A549 (cell line): Measurements from ENCODE around the gene PDGFRA.

Experiments
- CBX8 ChIP-seq: fragments of 200-600 bp; sonication (generic); IDR thresholded peaks from 2 replicates; pipeline ENCODE4 v1.6.1; 2016
- CEBPB ChIP-seq, 2 experiments: fragments of >200 bp in 1 of 2; sonication (Bioruptor Twin) in 1 of 2; formaldehyde crosslinking in 1 of 2; IDR thresholded peaks; 2 replicates each; pipeline ENCODE4 v1.6.1; 2012 to 2016
- CHD2 ChIP-seq: fragments of 150-350 bp; IDR thresholded peaks from 2 replicates; pipeline ENCODE4 v1.6.1; 2014; ENCODE audit warnings: low read length; ENCODE audit not compliant: partially characterized antibody
- EP300 ChIP-seq, 2 experiments: fragments of >200 bp; sonication (Bioruptor Twin); formaldehyde crosslinking; IDR thresholded peaks; 2 replicates in 1 of 2; 3 replicates in 1 of 2; pipeline ENCODE4 v1.6.1; 2016 to 2017
- FOSL2 ChIP-seq, 2 experiments: fragments of 450-650 bp in 1 of 2; fragments of >200 bp in 1 of 2; sonication (Bioruptor Twin) in 1 of 2; formaldehyde crosslinking; IDR thresholded peaks; 2 replicates each; pipeline versions ENCODE4 v1.5.0 to v1.6.1; 2016 to 2020; ENCODE audit warnings: mild to moderate bottlenecking in 1 of 2, moderate library complexity in 1 of 2
- KDM1A ChIP-seq: fragments of 200-600 bp; sonication (generic); IDR thresholded peaks from 2 replicates; pipeline ENCODE4 v1.6.1; 2016; ENCODE audit warnings: low read depth, mild to moderate bottlenecking
- POLR2A ChIP-seq: IDR thresholded peaks from 2 replicates; pipeline ENCODE4 v1.6.1; 2012; ENCODE audit warnings: mild to moderate bottlenecking, low read length
- SREBF2 ChIP-seq: fragments of 450-650 bp; IDR thresholded peaks from 2 replicates; pipeline ENCODE4 v1.6.1; 2014; ENCODE audit warnings: mild to moderate bottlenecking, moderate library complexity
- TF ChIP-seq, protein P1 (sequence below): IDR thresholded peaks from 2 replicates; pipeline ENCODE4 v1.6.1; 2012; ENCODE audit warnings: low read depth, borderline replicate concordance
- TF ChIP-seq, protein P2 (sequence below): fragments of >200 bp; sonication (Bioruptor Twin); formaldehyde crosslinking; IDR thresholded peaks from 3 replicates; pipeline ENCODE4 v1.5.1; 2016
- TF ChIP-seq, protein P3 (sequence below): fragments of 450-650 bp; IDR thresholded peaks from 2 replicates; pipeline ENCODE4 v1.6.1; 2014; ENCODE audit warnings: antibody characterized with exemption
- TF ChIP-seq, protein P4 (sequence below): fragments of 150-350 bp; IDR thresholded peaks from 2 replicates; pipeline ENCODE4 v1.6.1; 2014; ENCODE audit warnings: low read depth, mild to moderate bottlenecking, low read length
- TF ChIP-seq, protein P5 (sequence below): fragments of >200 bp; sonication (Bioruptor Twin); formaldehyde crosslinking; IDR thresholded peaks from 3 replicates; pipeline ENCODE4 v1.6.1; 2016
- TF ChIP-seq, protein P6 (sequence below): fragments of 250-450 bp; sonication (Bioruptor Pico); IDR thresholded peaks from 2 replicates; pipeline ENCODE4 v1.5.0; 2021; ENCODE audit warnings: mild to moderate bottlenecking, moderate library complexity, borderline replicate concordance

DNA sequence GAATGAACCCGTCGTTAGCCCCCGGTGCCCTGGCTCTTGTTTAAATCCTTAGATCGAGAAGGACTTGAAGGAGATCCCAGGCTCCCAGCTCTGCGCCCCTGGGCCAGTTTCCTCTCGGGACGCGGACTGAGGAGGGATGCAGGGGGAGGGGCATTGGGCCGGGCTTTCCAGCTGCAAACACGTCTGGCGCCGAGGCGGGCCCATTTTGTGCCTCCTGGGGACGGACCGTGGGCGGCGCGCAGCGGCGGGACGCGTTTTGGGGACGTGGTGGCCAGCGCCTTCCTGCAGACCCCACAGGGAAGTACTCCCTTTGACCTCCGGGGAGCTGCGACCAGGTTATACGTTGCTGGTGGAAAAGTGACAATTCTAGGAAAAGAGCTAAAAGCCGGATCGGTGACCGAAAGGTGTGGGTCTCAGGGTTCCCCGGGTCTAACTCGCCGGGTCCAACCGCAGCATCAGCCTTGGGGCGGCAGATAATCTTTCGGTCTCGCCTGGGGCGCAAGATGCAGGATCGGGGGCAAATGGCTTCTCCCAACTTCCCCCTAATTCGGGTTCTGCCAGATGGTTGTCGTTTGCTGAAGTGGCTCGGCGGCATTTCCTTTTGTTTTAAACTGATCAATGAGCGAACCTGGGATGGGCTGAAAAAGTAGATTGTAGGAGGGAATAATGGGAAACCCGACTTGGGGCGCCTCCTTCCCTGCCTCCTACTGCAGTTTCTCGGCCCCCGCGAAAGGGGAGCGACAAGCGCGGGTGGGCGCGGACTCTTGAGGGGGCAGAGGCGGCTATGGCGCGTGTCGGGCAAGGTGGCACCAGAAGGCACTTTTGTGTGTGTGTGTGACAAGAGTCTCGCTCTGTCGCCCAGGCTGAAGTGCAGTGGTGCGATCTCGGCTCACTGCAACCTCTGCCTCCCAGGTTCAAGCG, 2.9 kb downstream of the PDGFRA start:
- TF ChIP-seq, protein P1, sequence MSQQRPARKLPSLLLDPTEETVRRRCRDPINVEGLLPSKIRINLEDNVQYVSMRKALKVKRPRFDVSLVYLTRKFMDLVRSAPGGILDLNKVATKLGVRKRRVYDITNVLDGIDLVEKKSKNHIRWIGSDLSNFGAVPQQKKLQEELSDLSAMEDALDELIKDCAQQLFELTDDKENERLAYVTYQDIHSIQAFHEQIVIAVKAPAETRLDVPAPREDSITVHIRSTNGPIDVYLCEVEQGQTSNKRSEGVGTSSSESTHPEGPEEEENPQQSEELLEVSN, result no peak
- TF ChIP-seq KDM1A, result no peak
- TF ChIP-seq FOSL2 (IDR thresholded peaks at IDR 0.05), result no peak
- no peak for TF ChIP-seq FOSL2 (CRISPR knock-in tag; IDR thresholded peaks at IDR 0.05)
- TF ChIP-seq, protein P2, sequence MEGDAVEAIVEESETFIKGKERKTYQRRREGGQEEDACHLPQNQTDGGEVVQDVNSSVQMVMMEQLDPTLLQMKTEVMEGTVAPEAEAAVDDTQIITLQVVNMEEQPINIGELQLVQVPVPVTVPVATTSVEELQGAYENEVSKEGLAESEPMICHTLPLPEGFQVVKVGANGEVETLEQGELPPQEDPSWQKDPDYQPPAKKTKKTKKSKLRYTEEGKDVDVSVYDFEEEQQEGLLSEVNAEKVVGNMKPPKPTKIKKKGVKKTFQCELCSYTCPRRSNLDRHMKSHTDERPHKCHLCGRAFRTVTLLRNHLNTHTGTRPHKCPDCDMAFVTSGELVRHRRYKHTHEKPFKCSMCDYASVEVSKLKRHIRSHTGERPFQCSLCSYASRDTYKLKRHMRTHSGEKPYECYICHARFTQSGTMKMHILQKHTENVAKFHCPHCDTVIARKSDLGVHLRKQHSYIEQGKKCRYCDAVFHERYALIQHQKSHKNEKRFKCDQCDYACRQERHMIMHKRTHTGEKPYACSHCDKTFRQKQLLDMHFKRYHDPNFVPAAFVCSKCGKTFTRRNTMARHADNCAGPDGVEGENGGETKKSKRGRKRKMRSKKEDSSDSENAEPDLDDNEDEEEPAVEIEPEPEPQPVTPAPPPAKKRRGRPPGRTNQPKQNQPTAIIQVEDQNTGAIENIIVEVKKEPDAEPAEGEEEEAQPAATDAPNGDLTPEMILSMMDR, result no peak
- TF ChIP-seq, protein P3, sequence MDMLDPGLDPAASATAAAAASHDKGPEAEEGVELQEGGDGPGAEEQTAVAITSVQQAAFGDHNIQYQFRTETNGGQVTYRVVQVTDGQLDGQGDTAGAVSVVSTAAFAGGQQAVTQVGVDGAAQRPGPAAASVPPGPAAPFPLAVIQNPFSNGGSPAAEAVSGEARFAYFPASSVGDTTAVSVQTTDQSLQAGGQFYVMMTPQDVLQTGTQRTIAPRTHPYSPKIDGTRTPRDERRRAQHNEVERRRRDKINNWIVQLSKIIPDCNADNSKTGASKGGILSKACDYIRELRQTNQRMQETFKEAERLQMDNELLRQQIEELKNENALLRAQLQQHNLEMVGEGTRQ, result no peak
- TF ChIP-seq POLR2A, result no peak
- TF ChIP-seq CHD2, result no peak
- TF ChIP-seq CEBPB (IDR thresholded peaks at IDR 0.05), result no peak
- TF ChIP-seq CBX8, result no peak
- no peak for TF ChIP-seq EP300 (IDR thresholded peaks at IDR 0.05)
- TF ChIP-seq, protein P4, sequence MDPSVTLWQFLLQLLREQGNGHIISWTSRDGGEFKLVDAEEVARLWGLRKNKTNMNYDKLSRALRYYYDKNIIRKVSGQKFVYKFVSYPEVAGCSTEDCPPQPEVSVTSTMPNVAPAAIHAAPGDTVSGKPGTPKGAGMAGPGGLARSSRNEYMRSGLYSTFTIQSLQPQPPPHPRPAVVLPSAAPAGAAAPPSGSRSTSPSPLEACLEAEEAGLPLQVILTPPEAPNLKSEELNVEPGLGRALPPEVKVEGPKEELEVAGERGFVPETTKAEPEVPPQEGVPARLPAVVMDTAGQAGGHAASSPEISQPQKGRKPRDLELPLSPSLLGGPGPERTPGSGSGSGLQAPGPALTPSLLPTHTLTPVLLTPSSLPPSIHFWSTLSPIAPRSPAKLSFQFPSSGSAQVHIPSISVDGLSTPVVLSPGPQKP, result no peak
- no peak for TF ChIP-seq SREBF2
- TF ChIP-seq, protein P5, sequence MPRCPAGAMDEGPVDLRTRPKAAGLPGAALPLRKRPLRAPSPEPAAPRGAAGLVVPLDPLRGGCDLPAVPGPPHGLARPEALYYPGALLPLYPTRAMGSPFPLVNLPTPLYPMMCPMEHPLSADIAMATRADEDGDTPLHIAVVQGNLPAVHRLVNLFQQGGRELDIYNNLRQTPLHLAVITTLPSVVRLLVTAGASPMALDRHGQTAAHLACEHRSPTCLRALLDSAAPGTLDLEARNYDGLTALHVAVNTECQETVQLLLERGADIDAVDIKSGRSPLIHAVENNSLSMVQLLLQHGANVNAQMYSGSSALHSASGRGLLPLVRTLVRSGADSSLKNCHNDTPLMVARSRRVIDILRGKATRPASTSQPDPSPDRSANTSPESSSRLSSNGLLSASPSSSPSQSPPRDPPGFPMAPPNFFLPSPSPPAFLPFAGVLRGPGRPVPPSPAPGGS, result no peak
- TF ChIP-seq, protein P6, sequence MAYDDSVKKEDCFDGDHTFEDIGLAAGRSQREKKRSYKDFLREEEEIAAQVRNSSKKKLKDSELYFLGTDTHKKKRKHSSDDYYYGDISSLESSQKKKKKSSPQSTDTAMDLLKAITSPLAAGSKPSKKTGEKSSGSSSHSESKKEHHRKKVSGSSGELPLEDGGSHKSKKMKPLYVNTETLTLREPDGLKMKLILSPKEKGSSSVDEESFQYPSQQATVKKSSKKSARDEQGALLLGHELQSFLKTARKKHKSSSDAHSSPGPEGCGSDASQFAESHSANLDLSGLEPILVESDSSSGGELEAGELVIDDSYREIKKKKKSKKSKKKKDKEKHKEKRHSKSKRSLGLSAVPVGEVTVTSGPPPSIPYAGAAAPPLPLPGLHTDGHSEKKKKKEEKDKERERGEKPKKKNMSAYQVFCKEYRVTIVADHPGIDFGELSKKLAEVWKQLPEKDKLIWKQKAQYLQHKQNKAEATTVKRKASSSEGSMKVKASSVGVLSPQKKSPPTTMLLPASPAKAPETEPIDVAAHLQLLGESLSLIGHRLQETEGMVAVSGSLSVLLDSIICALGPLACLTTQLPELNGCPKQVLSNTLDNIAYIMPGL (CRISPR knock-in tag), result no peak
